ENCODE measurements around the gene PHLDA1. TPM values are rescaled to one million over a fixed set of nuclear protein-coding genes. Genes with fewer than 3 reads are reported as not detected.

The PHLDA1 gene
- 4.0 TPM for total RNA-seq
- long read RNA-seq, full-length matches to known transcripts = 12 of 13 reads
- long read RNA-seq, partial matches to known transcripts = 1 of 13 reads
- long read RNA-seq, other reads (novel, unspliced or antisense) = 0 of 13 reads

GRCh38 chr12:76031414-76032042, at the start of gene PHLDA1:
PHLDA1 (minus strand) TSS chr12:76031776.
- DNase-seq (ENCODE audit: missing footprints) (peak; percentile 96), ATAC-seq (peak; percentile 96)
- intact Hi-C loops (cut with DNase I) = loop anchor here (2.0 to 10.0 kb wide), 7 partner anchors 94 to 504 kb away; no protein-coding TSS in a partner anchor

- DNase-seq (ENCODE audit: missing footprints) = no peak
- ATAC-seq = no peak
- intact Hi-C loops (cut with DNase I) = loop anchor here (5.0 kb wide), 1 partner anchor 76 kb away; no protein-coding TSS in a partner anchor
Measured at GRCh38 chr12:76080729-76081415, 49.3 kb upstream of the PHLDA1 start.

GRCh38 chr12:76080017-76080728, 48.6 kb upstream of the PHLDA1 start:
- ATAC-seq = no peak
- DNase-seq (ENCODE audit: missing footprints) = no peak
- intact Hi-C loops (cut with DNase I) = loop anchor here (5.0 kb wide), 1 partner anchor 77 kb away; no protein-coding TSS in a partner anchor

- DNase-seq (ENCODE audit: missing footprints) (no peak), ATAC-seq (no peak)
- intact Hi-C loops (cut with DNase I) = loop anchor here (10.0 kb wide), 1 partner anchor 684 kb away; the partner anchor contains the start of gene GLIPR1L2
Measured at GRCh38 chr12:76078748-76079147, 47.2 kb upstream of the PHLDA1 start.

DNA sequence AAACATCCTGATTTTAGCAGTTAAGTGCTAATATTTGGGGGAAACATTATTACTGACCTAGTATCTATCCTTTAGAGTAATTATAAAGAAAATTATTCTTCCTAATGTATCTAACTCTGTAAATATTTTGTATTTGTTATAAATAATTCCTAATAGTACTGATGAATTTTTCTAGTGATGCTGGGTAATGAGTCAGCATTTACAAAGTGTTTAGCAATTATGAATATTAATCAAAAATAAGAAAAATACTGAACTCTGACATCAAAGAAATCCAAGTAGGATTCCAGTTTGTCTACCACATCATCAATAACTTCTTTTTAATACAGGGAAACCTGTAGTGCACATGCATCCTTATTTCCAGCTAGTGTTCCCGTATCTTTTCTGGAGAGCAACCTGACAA, 43.9 kb upstream of the PHLDA1 start:
- intact Hi-C loops (cut with DNase I) = loop anchor here (10.0 kb wide), 1 partner anchor 681 kb away; the partner anchor contains the start of gene GLIPR1L2
- DNase-seq (ENCODE audit: missing footprints) (no peak), ATAC-seq (no peak)

- DNase-seq (ENCODE audit: missing footprints) (no peak), ATAC-seq (no peak)
- intact Hi-C loops (cut with DNase I) = loop anchor here (10.0 kb wide), 1 partner anchor 680 kb away; the partner anchor contains the start of gene GLIPR1L2
Measured at GRCh38 chr12:76074701-76075336, 43.2 kb upstream of the PHLDA1 start.

GRCh38 chr12:76073561-76073960, 42.0 kb upstream of the PHLDA1 start:
- intact Hi-C loops (cut with DNase I) = loop anchor here (10.0 kb wide), 1 partner anchor 679 kb away; the partner anchor contains the start of gene GLIPR1L2
- no peak for DNase-seq (ENCODE audit: missing footprints)
- no peak for ATAC-seq

DNA sequence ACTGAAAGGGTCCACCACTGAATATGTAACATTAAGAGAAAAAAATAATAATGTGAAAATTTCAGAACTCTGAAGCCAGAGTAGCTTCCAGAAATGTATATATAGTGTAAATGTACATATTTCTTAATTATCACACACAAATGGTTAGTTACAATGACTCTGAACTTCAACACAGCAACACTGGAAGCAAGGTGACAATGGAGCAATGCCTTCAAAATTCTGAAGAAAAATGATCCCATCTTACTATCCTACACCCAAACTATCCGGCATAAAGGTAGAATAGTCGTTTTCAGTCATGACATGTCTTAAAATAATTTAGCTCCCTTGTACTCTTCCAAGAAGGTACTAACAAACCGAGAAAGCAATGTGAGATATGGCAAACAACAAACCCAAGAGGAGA, 41.0 kb upstream of the PHLDA1 start:
- DNase-seq (ENCODE audit: missing footprints) (no peak), ATAC-seq (no peak)
- intact Hi-C loops (cut with DNase I) = loop anchor here (10.0 kb wide), 1 partner anchor 678 kb away; the partner anchor contains the start of gene GLIPR1L2

- DNase-seq (ENCODE audit: missing footprints) = no peak
- intact Hi-C loops (cut with DNase I) = no loop called here
- ATAC-seq = no peak
Measured at GRCh38 chr12:76069339-76069738, 37.8 kb upstream of the PHLDA1 start.

DNA sequence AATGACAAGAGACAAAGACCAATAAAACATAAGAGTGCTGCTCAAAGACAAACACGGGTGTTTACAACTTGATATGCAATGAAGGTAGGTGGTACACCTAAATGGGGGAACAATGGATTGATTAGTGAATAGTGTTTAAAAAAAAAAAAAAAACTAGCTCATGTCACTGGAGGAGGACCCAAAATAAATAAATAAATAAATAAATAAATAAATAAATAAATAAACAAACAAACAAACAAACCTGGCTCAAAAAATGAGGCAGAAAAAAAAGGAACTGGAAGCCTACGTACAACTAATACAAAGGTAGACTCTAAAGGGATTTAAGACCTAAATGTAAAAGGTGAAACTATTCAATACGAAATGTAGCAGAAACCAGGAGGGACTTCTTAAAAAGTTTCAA, 34.3 kb upstream of the PHLDA1 start:
- ATAC-seq (no peak), DNase-seq (ENCODE audit: missing footprints) (no peak)
- intact Hi-C loops (cut with DNase I) = no loop called here

DNA sequence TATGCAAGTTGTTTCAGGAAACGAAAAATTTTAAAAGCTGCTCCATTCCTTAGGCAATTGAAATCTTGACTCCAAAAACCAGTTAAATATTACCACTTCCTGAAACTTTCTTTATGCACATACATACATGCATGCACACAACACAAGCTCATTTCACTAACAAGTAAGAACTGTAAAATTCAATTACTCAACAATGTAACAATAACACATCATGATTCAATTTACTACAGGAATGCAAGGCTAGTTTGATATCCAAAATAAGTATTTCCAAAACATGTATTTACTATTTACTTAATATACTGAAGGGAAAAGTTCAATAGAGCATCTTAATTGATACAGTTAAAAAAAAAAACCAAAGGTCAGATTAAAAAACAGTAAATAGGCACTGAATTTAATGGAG, 33.3 kb upstream of the PHLDA1 start:
- intact Hi-C loops (cut with DNase I) = no loop called here
- no peak for ATAC-seq
- no peak for DNase-seq (ENCODE audit: missing footprints)

GRCh38 chr12:76060111-76060510, 28.5 kb upstream of the PHLDA1 start:
- no peak for ATAC-seq
- no peak for DNase-seq (ENCODE audit: missing footprints)

DNA sequence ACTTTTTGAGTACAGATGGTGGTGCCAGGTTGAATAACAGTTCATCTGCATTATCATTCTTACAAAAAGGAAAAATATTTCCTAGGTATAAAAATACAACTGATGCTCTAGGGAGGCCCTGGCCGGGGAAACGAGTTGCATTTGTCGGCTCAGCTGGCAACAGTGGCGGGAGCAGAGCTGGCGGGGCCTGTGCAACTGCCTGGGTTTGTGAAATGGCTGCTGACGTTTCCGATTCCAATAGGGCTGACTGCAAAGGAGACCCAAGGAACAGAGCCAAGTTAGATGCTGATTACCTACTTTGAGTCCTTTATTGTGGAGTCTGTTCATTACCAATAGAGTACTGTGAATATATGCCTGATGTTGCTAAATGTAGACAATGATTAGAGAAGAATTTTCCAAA, 25.8 kb upstream of the PHLDA1 start:
- intact Hi-C loops (cut with DNase I) = no loop called here
- DNase-seq (ENCODE audit: missing footprints) (no peak), ATAC-seq (no peak)

More at GRCh38 chr12:76060111-76060510, 28.5 kb upstream of the PHLDA1 start:
- intact Hi-C loops (cut with DNase I) = no loop called here

GRCh38 chr12:76055393-76055792, 23.8 kb upstream of the PHLDA1 start:
- ATAC-seq (no peak), DNase-seq (ENCODE audit: missing footprints) (no peak)
- intact Hi-C loops (cut with DNase I) = no loop called here

- DNase-seq (ENCODE audit: missing footprints) (no peak), ATAC-seq (no peak)
- intact Hi-C loops (cut with DNase I) = no loop called here
Measured at GRCh38 chr12:76049575-76050251, 18.1 kb upstream of the PHLDA1 start.

GRCh38 chr12:76047742-76048141, 16.2 kb upstream of the PHLDA1 start:
- DNase-seq (ENCODE audit: missing footprints) (no peak), ATAC-seq (no peak)
- intact Hi-C loops (cut with DNase I) = no loop called here

- ATAC-seq (no peak), DNase-seq (ENCODE audit: missing footprints) (no peak)
- intact Hi-C loops (cut with DNase I) = no loop called here
Measured at GRCh38 chr12:76047060-76047459, 15.5 kb upstream of the PHLDA1 start.

- ATAC-seq (no peak), DNase-seq (ENCODE audit: missing footprints) (no peak)
- intact Hi-C loops (cut with DNase I) = no loop called here
Measured at GRCh38 chr12:76043377-76043776, 11.8 kb upstream of the PHLDA1 start.

All from Right ventricle myocardium inferior (tissue), 1 donor.